Fibroblast of skin of left quadriceps (primary cell): ENCODE results near the gene NDUFAF5.

Experiments used
- DNase-seq, 2 experiments: peaks; one replicate each; pipeline ENCODE4 v3.0.0-alpha.2; 2013; ENCODE audit warnings: low read depth in 2 of 2

NDUFAF5 gene

GRCh38 chr20:13821876-13822275, 37.0 kb downstream of the NDUFAF5 start:
- DNase-seq: peak in 1 of 2 experiments; percentile 9

- no peak for DNase-seq
Observed at GRCh38 chr20:13822459-13822858, 37.6 kb downstream of the NDUFAF5 start.

- DNase-seq: no peak
Observed at GRCh38 chr20:13824459-13824858, 39.6 kb downstream of the NDUFAF5 start.

GRCh38 chr20:13825465-13825864, 40.6 kb downstream of the NDUFAF5 start:
- no peak for DNase-seq

- no peak for DNase-seq
Observed at GRCh38 chr20:13831476-13831875, 46.6 kb downstream of the NDUFAF5 start.

- DNase-seq: no peak
Observed at GRCh38 chr20:13838664-13839063, 53.8 kb downstream of the NDUFAF5 start.

GRCh38 chr20:13839421-13840092, 54.7 kb downstream of the NDUFAF5 start:
- DNase-seq: peak; percentile 89

- no peak for DNase-seq
Observed at GRCh38 chr20:13840093-13840465, 55.3 kb downstream of the NDUFAF5 start.

- no peak for DNase-seq
Observed at GRCh38 chr20:13841206-13841605, 56.4 kb downstream of the NDUFAF5 start.

GRCh38 chr20:13844296-13844695, 59.5 kb downstream of the NDUFAF5 start:
- DNase-seq: no peak

GRCh38 chr20:13851279-13851678, 66.5 kb downstream of the NDUFAF5 start:
- DNase-seq: no peak

GRCh38 chr20:13852306-13852705, 67.5 kb downstream of the NDUFAF5 start:
- peak in 1 of 2 experiments; percentile 11 for DNase-seq

- DNase-seq: no peak
Observed at GRCh38 chr20:13855613-13856012, 70.8 kb downstream of the NDUFAF5 start.

- DNase-seq: no peak
Observed at GRCh38 chr20:13856354-13856753, 71.5 kb downstream of the NDUFAF5 start.

GRCh38 chr20:13857304-13857703, 72.5 kb downstream of the NDUFAF5 start:
- DNase-seq: no peak

GRCh38 chr20:13857961-13858360, 73.1 kb downstream of the NDUFAF5 start:
- no peak for DNase-seq

GRCh38 chr20:13858439-13858838, 73.6 kb downstream of the NDUFAF5 start:
- DNase-seq: no peak

- DNase-seq: no peak
Observed at GRCh38 chr20:13858871-13859270, 74.0 kb downstream of the NDUFAF5 start.

GRCh38 chr20:13862245-13862644, 77.4 kb downstream of the NDUFAF5 start:
- no peak for DNase-seq

- no peak for DNase-seq
Observed at GRCh38 chr20:13863244-13863643, 78.4 kb downstream of the NDUFAF5 start.

- DNase-seq: peak; percentile 46 to 51
Observed at GRCh38 chr20:13865156-13865555, 80.3 kb downstream of the NDUFAF5 start.

GRCh38 chr20:13865791-13866351, 81.0 kb downstream of the NDUFAF5 start:
- DNase-seq: peak; percentile 90 to 93

- DNase-seq: peak; percentile 72 to 76
Observed at GRCh38 chr20:13868331-13868730, 83.5 kb downstream of the NDUFAF5 start.
